Testis (tissue), 3 donors: ENCODE measurements around the gene IKZF1. TPM values are rescaled to one million over a fixed set of nuclear protein-coding genes. Genes with fewer than 3 reads are reported as not detected.

Experiments used
- DNase-seq: peaks from one replicate; pipeline ENCODE4 v3.0.0-alpha.2; 2019
- H3K27ac ChIP-seq, 2 donors: fragments of 200-600 bp; sonication (generic); one replicate each; pipeline ENCODE4 v1.5.1; 2019
- H3K27me3 ChIP-seq: fragments of 200-600 bp; sonication (generic); one replicate; pipeline ENCODE4 v1.5.1; 2019
- H3K36me3 ChIP-seq: fragments of 200-600 bp; sonication (generic); one replicate; pipeline ENCODE4 v1.5.1; 2017; ENCODE audit warnings: low read depth; ENCODE audit errors: missing control alignments
- H3K4me1 ChIP-seq: fragments of 200-600 bp; sonication (generic); one replicate; pipeline ENCODE4 v1.5.1; 2019
- H3K4me3 ChIP-seq, 2 donors: fragments of 200-600 bp; sonication (generic); one replicate each; pipeline ENCODE4 v1.5.1; 2017 to 2019
- H3K9me3 ChIP-seq: fragments of 200-600 bp; sonication (generic); one replicate; pipeline ENCODE4 v1.5.1; 2017
- CTCF ChIP-seq, 3 experiments: fragments of 450-650 bp in 2 of 3; fragments of 200-600 bp in 1 of 3; sonication (generic) in 1 of 3; IDR thresholded peaks; one replicate each; pipeline ENCODE4 v1.5.1; 2016 to 2019; ENCODE audit warnings: antibody characterized with exemption in 3 of 3, mild to moderate bottlenecking in 2 of 3, moderate library complexity in 1 of 3
- POLR2A ChIP-seq: fragments of 450-650 bp; IDR thresholded peaks from one replicate; pipeline ENCODE4 v1.6.1; 2017; ENCODE audit warnings: antibody characterized with exemption, mild to moderate bottlenecking, moderate library complexity
- WGBS, 2 donors: methylation state at CpG; one replicate each; pipeline ENCODE4 v1.1.5; 2018; 5-methylcytosine and 5-hydroxymethylcytosine counted together
- intact Hi-C: fragments of 100-400 bp; cut with DNase I; formaldehyde crosslinking; loops from one replicate; pipeline ENCODE4 v1.15.1; 2023; ENCODE audit warnings: low total_unique reads
- polyA plus RNA-seq: library from polyadenylated mRNA; stranded (reverse); fragments of 350-450 nt; fragmentation: Illumina TruSeq; extraction: RNeasy Lipid Tissue Mini Kit (QIAGEN cat#74804); gene quantifications from one replicate; pipeline ENCODE4 v1.2.3, GENCODE V29; 2014; ENCODE audit warnings: low read depth, low replicate concordance; ENCODE audit not compliant: insufficient read depth
- total RNA-seq, 2 donors: library from RNA; depleted of rRNA; stranded (reverse); fragments of >200 nt; gene quantifications; one replicate each; pipeline ENCODE4 v1.2.3, GENCODE V29; 2016

IKZF1 gene
- total and polyA plus RNA-seq, 3 donors from 2014 or later: 4.2 to 10.4 (median 9.9) TPM

- WGBS, 2 donors: 89 to 90% methylated on average over 7 of the region's 7 CpGs
- H3K27me3 ChIP-seq: no peaks in the 10 kb centered on the region
- no peaks in the 10 kb centered on the region for H3K4me1 ChIP-seq
- H3K9me3 ChIP-seq: no peaks in the 10 kb centered on the region
- no peaks in the 10 kb centered on the region for H3K36me3 ChIP-seq
- no peak overlapping the region for H3K27ac ChIP-seq
- no peak for TF ChIP-seq POLR2A
- TF ChIP-seq CTCF (IDR thresholded peaks at IDR 0.05): no peak
- H3K4me3 ChIP-seq: no peak overlapping the region
- intact Hi-C loops: no loop called here
- no peak for DNase-seq
Measured at GRCh38 chr7:50363327-50364060, 59.0 kb downstream of the IKZF1 start.

GRCh38 chr7:50364645-50365044 lies 60.1 kb downstream of the IKZF1 start:
- intact Hi-C loops: no loop called here
- Histone ChIP-seq H3K36me3 (no peaks in the 10 kb centered on the region), H3K4me3 (no peak overlapping the region), H3K9me3 (no peaks in the 10 kb centered on the region), H3K27me3 (no peaks in the 10 kb centered on the region), H3K4me1 (no peaks in the 10 kb centered on the region), H3K27ac (no peak overlapping the region)
- TF ChIP-seq CTCF (IDR thresholded peaks at IDR 0.05): no peak
- no peak for TF ChIP-seq POLR2A
- DNase-seq: no peak
- WGBS, 2 donors: 62 to 80% methylated on average over 2 to 3 of the region's 3 CpGs

- Histone ChIP-seq H3K4me3 (no peak overlapping the region), H3K4me1 (no peaks in the 10 kb centered on the region), H3K27ac (no peak overlapping the region), H3K9me3 (no peaks in the 10 kb centered on the region), H3K27me3 (no peaks in the 10 kb centered on the region), H3K36me3 (no peaks in the 10 kb centered on the region)
- intact Hi-C loops: no loop called here
- 51% methylated on average over 2 of the region's 2 CpGs for WGBS, 2 donors
- TF ChIP-seq CTCF (IDR thresholded peaks at IDR 0.05) (no peak), POLR2A (no peak)
- DNase-seq: no peak
Measured at GRCh38 chr7:50366311-50366710, 61.8 kb downstream of the IKZF1 start.

GRCh38 chr7:50367100-50367499 lies 62.6 kb downstream of the IKZF1 start:
- H3K4me1 ChIP-seq: no peaks in the 10 kb centered on the region
- no peak for DNase-seq
- no peaks in the 10 kb centered on the region for H3K9me3 ChIP-seq
- H3K27ac ChIP-seq: no peak overlapping the region
- no peaks in the 10 kb centered on the region for H3K36me3 ChIP-seq
- H3K4me3 ChIP-seq: no peak overlapping the region
- TF ChIP-seq CTCF (IDR thresholded peaks at IDR 0.05) (no peak), POLR2A (no peak)
- WGBS, 2 donors: 76 to 92% methylated on average over 2 of the region's 2 CpGs
- intact Hi-C loops: no loop called here
- H3K27me3 ChIP-seq: no peaks in the 10 kb centered on the region

GRCh38 chr7:50367570-50367969 lies 63.1 kb downstream of the IKZF1 start:
- Histone ChIP-seq H3K36me3 (no peaks in the 10 kb centered on the region), H3K4me3 (no peak overlapping the region), H3K27me3 (no peaks in the 10 kb centered on the region), H3K4me1 (no peaks in the 10 kb centered on the region), H3K9me3 (no peaks in the 10 kb centered on the region), H3K27ac (no peak overlapping the region)
- TF ChIP-seq CTCF (IDR thresholded peaks at IDR 0.05): no peak
- TF ChIP-seq POLR2A: no peak
- intact Hi-C loops: no loop called here
- WGBS, 2 donors: 81 to 84% methylated on average over 6 of the region's 6 CpGs
- DNase-seq: no peak
